HEK293T (cell line): ENCODE results near the gene KRTAP2-4.

Experiments used
- CTCF ChIA-PET: fragments of 350-600 bp; formaldehyde crosslinking; extraction: SDS; loops from one replicate; lab custom pipeline; 2021; ENCODE audit warnings: antibody characterized with exemption, inconsistent platforms; lab: Yijun Ruan, JAX
- POLR2A ChIA-PET: fragments of 350-600 bp; formaldehyde crosslinking; extraction: SDS; loops from one replicate; lab custom pipeline; 2020; ENCODE audit warnings: antibody characterized with exemption, inconsistent platforms; lab: Yijun Ruan, JAX
- DNase-seq: peaks from one replicate; pipeline ENCODE4 v3.0.0; 2012; ENCODE audit warnings: mixed read lengths; ENCODE audit errors: extremely low spot score
- ARNT ChIP-seq: fragments of 450-650 bp; IDR thresholded peaks from 2 replicates; pipeline ENCODE4 v1.6.1; 2017; ENCODE audit warnings: mild to moderate bottlenecking
- BHLHE40 ChIP-seq: fragments of 450-650 bp; IDR thresholded peaks from 2 replicates; pipeline ENCODE4 v1.6.1; 2016; ENCODE audit warnings: mild to moderate bottlenecking, moderate library complexity, borderline replicate concordance
- CTBP1 ChIP-seq: fragments of 450-650 bp; IDR thresholded peaks from 2 replicates; pipeline ENCODE4 v1.6.1; 2016; ENCODE audit warnings: borderline replicate concordance
- ELF4 ChIP-seq: fragments of 450-650 bp; IDR thresholded peaks from 2 replicates; pipeline ENCODE4 v1.6.1; 2017; ENCODE audit warnings: antibody characterized with exemption
- FOXA1 ChIP-seq: fragments of 450-650 bp; IDR thresholded peaks from 2 replicates; pipeline ENCODE4 v1.6.1; 2016; ENCODE audit warnings: mild to moderate bottlenecking
- FOXK2 ChIP-seq: fragments of 450-650 bp; IDR thresholded peaks from 2 replicates; pipeline ENCODE4 v1.6.1; 2016; ENCODE audit warnings: mild to moderate bottlenecking
- FOXM1 ChIP-seq: fragments of 450-650 bp; IDR thresholded peaks from 2 replicates; pipeline ENCODE4 v1.6.1; 2017; ENCODE audit warnings: mild to moderate bottlenecking, borderline replicate concordance
- HDGF ChIP-seq: fragments of 450-650 bp; IDR thresholded peaks from 2 replicates; pipeline ENCODE4 v1.6.1; 2017; ENCODE audit warnings: antibody characterized with exemption, borderline replicate concordance
- L3MBTL2 ChIP-seq: fragments of 450-650 bp; conservative IDR thresholded peaks from 2 replicates; pipeline ENCODE4 v1.6.1; 2016; ENCODE audit warnings: mild to moderate bottlenecking
- LEF1 ChIP-seq: fragments of 450-650 bp; IDR thresholded peaks from 2 replicates; pipeline ENCODE4 v1.6.1; 2017; ENCODE audit warnings: mild to moderate bottlenecking, borderline replicate concordance
- NFRKB ChIP-seq: fragments of 450-650 bp; IDR thresholded peaks from 2 replicates; pipeline ENCODE4 v1.6.1; 2016; ENCODE audit warnings: mild to moderate bottlenecking, moderate library complexity
- PKNOX1 ChIP-seq: fragments of 450-650 bp; IDR thresholded peaks from 2 replicates; pipeline ENCODE4 v1.6.1; 2016
- SP1 ChIP-seq: fragments of 450-650 bp; IDR thresholded peaks from 2 replicates; pipeline ENCODE4 v1.6.1; 2017
- SUZ12 ChIP-seq: fragments of 450-650 bp; IDR thresholded peaks from 2 replicates; pipeline ENCODE4 v1.6.1; 2016; ENCODE audit warnings: mild to moderate bottlenecking
- TARDBP ChIP-seq: fragments of 450-650 bp; IDR thresholded peaks from 2 replicates; pipeline ENCODE4 v1.6.1; 2016
- ZNF384 ChIP-seq: fragments of 450-650 bp; IDR thresholded peaks from 2 replicates; pipeline ENCODE4 v1.6.1; 2016

Gene KRTAP2-4

DNA sequence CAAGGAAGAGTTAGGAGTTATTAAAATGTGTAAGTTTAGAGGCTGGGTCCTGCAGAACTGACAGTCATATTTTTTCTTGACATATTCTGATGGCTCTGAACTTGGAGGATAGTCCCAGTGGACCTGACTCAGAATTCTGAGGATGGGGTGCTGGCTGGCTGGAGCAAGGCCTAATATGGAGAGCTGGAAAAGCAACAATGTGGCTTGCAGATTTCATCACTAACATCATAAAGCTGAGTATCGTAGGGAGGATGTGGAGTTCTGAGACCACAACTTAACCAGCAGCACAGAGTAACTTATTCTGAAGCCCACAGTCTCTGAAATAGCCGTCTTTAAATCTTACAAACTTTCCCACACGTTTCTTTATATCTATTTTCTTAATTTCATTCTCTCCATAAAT, 41.0 kb downstream of the KRTAP2-4 start:
- no peak for TF ChIP-seq FOXM1
- no peak for TF ChIP-seq TARDBP
- no peak for TF ChIP-seq SUZ12
- no peak for TF ChIP-seq ZNF384
- POLR2A ChIA-PET = no interaction called here
- DNase-seq = no peak
- CTCF ChIA-PET = no interaction called here

DNA sequence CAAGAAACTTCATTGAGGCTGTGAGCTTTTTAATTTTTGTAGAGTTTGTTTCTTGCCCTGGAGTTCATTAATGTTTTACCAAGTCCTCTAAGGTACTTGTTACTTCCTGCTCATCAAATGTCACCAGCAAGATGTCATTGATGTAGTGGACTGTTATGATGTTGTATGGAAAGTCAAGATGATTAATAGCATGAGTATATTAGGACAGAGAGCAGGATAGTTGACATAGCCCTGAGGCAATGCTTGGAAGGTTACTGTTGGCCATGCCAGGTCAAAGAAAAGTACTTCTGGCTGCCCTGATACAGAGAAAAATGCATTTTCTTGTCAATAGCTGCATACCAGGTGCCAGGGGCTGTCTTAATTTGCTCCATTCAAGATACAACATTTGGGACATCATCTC, 45.3 kb downstream of the KRTAP2-4 start:
- POLR2A ChIA-PET = no interaction called here
- CTCF ChIA-PET = no interaction called here
- no peak for DNase-seq
- TF ChIP-seq FOXK2 = no peak
- TF ChIP-seq PKNOX1 = no peak
- no peak for TF ChIP-seq ELF4
- TF ChIP-seq L3MBTL2 = no peak
- TF ChIP-seq SP1 = no peak
- no peak for TF ChIP-seq NFRKB
- TF ChIP-seq LEF1 = no peak
- TF ChIP-seq SUZ12 = no peak
- no peak for TF ChIP-seq CTBP1
- TF ChIP-seq ZNF384 = no peak
- TF ChIP-seq BHLHE40 = no peak
- TF ChIP-seq ARNT = no peak
- no peak for TF ChIP-seq FOXM1
- TF ChIP-seq HDGF = no peak
- no peak for TF ChIP-seq FOXA1

DNA sequence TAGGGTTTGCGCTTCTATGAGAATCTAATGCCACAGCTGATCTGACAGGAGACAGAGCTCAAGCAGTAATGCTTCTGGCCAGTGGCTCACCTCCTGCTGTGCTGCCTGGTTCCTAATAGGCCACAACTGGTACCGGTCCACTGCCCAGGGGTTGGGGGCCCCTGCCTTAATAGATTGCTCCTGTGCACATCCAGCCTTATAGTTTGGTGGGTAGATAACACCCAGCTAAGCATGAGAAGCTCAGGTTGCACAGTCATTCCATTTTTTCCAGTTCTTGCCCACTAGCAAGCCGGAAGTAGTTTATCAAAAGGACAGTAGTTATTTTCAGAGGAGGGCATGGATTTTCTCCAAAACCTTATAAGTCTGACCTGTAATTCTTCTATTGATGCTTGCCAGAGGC, 46.3 kb downstream of the KRTAP2-4 start:
- POLR2A ChIA-PET = no interaction called here

GRCh38 chr17:41018541-41018940, 47.1 kb downstream of the KRTAP2-4 start:
- TF ChIP-seq PKNOX1 = no peak
- no peak for TF ChIP-seq ELF4
- TF ChIP-seq SUZ12 = no peak
- no peak for TF ChIP-seq BHLHE40
- TF ChIP-seq CTBP1 = no peak
- no peak for TF ChIP-seq HDGF
- TF ChIP-seq LEF1 = no peak
- TF ChIP-seq FOXK2 = no peak
- TF ChIP-seq FOXM1 = no peak
- no peak for TF ChIP-seq NFRKB
- no peak for TF ChIP-seq L3MBTL2
- no peak for DNase-seq
- ChIA-PET POLR2A (no interaction called here), CTCF (no interaction called here)

More for the DNA sequence above, 46.3 kb downstream of the KRTAP2-4 start:
- CTCF ChIA-PET = no interaction called here
- DNase-seq = no peak
- TF ChIP-seq BHLHE40 (no peak), ZNF384 (no peak), FOXK2 (no peak)

DNA sequence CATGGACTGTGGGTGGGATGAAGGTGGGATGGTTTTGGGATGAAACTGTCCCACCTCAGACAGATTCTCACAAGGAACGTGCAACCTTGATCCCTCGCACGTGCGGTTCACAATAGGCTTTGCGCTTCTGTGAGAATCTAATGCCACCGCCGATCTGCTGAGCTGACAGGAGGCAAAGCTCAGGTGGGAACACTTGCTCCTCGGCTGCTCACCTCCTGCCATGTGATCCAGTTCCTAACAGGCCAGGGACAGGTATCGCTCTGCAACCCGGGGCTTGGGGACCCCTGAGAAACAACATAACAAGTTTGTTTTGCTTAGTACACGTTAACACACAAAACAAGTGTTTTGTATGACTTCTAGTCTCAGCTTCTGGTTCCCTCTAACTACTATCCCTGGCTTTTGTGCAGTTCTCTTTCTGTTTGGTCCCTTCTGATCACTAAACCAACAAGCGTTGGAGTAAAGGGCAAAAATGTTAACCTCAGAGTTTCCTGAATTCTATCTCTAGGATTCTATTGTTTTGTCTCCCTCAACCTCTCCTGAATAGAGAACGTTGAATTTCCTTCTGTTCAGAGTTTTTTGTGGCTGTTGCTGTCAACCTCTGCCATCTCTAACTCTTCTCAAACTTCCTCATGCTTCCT, 49.0 kb downstream of the KRTAP2-4 start:
- DNase-seq = no peak
- TF ChIP-seq FOXA1 (no peak), CTBP1 (no peak), LEF1 (no peak), SUZ12 (no peak), HDGF (no peak), FOXK2 (no peak), FOXM1 (no peak), BHLHE40 (no peak), L3MBTL2 (no peak), NFRKB (no peak)
- POLR2A ChIA-PET = no interaction called here
- CTCF ChIA-PET = interaction anchor here (0.6 kb wide), 1 partner anchor 491 kb away, joined by 3 read pairs; no protein-coding TSS in a partner anchor

DNA sequence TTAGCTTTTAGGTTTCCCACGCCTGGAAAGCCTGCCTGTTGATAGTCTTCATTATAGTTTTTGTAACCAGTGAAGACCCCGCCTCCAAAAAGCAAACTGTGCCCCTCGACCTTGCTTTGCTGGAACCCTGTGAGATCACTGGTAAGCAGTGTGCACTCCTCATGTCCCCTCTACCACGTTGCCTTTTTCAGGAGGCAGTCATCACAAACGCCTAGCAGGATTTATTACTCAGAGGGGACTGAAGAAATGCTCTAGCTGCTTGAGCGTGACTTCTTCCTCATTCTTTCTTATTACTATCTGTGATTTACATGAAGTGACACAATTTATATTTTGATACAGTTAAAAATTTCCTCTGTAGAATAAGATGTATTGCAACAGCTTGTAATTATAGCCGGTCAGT, 50.2 kb downstream of the KRTAP2-4 start:
- ChIA-PET CTCF (no interaction called here), POLR2A (no interaction called here)
- TF ChIP-seq FOXA1 = no peak
- no peak for TF ChIP-seq ARNT
- TF ChIP-seq TARDBP = no peak
- no peak for TF ChIP-seq ZNF384
- no peak for TF ChIP-seq NFRKB
- no peak for TF ChIP-seq FOXM1
- no peak for TF ChIP-seq SP1
- no peak for TF ChIP-seq LEF1
- TF ChIP-seq ELF4 = no peak
- no peak for TF ChIP-seq BHLHE40
- no peak for TF ChIP-seq SUZ12
- no peak for TF ChIP-seq FOXK2
- no peak for TF ChIP-seq CTBP1
- no peak for DNase-seq
